ENCODE data around the gene KIAA1217.
"Not testable (repeated sequence)": the region's sequence is repeated elsewhere in the genome, so short reads cannot be mapped to it uniquely, and the experiment has no call there.

The KIAA1217 gene

DNA sequence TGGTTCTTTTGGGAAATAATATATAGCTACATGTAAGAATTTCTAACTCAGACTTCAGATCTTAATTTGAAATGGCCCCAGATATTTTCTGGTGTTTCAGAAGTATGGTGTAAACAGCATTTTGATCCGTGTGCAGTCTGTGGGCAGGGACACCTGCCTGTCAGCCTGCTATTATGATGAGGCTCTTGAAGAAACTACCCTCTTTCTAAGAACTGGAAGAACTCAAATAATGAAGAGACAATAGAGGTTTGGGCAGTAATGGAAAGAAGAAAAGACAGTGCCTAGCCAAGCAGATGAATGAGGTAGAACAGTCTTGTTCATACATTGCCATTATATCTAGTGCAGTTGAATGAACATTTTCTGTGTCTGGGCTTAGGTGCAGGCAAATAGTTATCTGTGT lies 258.2 kb downstream of the KIAA1217 start:
- in situ Hi-C loops (cut with MboI; ENCODE audit: low pct_unique_long_range_greater_than_20kb, low sequenced_read_pairs): no loop called here
- DNase-seq: no peak

DNA sequence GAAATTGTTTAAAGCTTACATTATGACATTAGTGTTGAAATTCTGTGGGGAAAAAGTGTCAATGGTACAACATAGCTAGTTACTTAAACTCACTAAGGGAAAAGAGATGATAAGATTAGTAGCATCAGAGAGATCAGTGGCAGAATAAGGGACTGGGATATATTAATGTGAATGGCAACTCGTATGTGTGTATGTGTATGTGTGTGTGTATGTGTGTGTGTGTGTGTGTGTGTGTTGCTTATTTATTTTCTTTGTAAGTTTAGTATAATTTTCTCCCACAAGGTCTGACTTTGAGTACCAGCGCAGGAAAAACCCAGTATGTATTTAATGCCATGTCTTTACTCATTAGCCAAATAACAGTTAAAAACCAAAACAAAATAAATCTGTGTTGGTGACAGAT lies 258.7 kb downstream of the KIAA1217 start:
- in situ Hi-C loops (cut with MboI; ENCODE audit: low pct_unique_long_range_greater_than_20kb, low sequenced_read_pairs): no loop called here
- no peak for DNase-seq

DNA sequence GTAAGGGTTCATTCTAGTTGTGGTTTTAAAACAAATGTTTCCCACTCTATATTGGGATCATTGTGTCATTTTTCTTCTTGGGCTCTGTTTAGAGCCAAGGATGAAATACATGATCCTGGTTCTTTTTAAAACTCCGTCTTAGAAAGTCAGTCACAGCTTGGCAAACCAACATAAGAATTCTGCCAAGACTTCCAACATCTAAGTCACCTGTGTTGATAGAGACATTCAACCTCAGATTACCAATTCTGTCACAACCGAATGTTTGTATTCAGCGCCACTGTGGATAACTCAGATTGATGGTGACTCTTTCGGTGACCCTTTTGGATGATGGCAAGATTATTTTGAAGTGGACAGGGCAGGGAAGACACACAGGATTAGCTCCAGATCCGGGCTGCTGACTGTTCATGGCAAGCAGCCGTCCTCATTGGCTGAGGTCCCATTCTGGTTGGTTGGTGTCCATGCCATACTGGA lies 259.4 kb downstream of the KIAA1217 start:
- in situ Hi-C loops (cut with MboI; ENCODE audit: low pct_unique_long_range_greater_than_20kb, low sequenced_read_pairs): no loop called here
- no peak for DNase-seq

DNA sequence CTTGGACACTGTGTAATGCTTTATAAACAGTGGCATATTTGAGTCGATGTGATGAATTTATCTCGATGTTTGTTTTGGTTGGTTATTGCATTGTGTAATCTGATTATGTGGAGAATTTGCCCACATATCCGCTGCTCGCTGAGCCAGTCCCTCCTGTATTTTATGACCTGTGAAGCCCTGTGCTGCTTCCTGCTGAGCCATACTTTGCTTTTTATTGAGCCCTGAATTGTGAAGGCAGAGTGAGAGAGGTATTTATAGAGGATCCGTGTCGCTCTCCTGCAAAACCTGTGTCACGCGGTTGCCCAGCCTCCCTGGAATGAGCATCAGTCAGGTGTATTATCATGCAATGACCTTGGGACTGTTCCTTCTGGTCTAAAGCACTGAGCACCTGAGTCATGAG lies 261.1 kb downstream of the KIAA1217 start:
- no peak for DNase-seq
- in situ Hi-C loops (cut with MboI; ENCODE audit: low pct_unique_long_range_greater_than_20kb, low sequenced_read_pairs): no loop called here

DNA sequence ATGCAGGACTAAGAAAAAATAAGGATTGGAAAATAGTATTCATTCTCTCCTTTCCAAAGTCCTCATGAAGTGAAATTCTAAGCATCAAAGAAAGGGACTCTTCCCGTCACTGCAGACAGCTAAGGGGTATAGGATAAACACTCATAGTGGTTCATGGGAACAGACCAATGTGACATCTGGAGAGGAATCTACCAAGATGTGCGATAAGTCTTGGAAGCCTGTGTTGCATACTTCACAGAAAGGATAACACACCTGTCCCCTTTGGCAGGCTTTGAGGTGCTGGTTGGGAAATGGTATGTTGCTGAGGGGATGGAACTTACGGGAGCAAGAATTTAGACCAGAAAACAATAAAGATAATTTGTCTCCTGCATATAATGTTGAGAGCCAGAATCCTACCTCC lies 266.7 kb downstream of the KIAA1217 start:
- in situ Hi-C loops (cut with MboI; ENCODE audit: low pct_unique_long_range_greater_than_20kb, low sequenced_read_pairs): no loop called here

DNA sequence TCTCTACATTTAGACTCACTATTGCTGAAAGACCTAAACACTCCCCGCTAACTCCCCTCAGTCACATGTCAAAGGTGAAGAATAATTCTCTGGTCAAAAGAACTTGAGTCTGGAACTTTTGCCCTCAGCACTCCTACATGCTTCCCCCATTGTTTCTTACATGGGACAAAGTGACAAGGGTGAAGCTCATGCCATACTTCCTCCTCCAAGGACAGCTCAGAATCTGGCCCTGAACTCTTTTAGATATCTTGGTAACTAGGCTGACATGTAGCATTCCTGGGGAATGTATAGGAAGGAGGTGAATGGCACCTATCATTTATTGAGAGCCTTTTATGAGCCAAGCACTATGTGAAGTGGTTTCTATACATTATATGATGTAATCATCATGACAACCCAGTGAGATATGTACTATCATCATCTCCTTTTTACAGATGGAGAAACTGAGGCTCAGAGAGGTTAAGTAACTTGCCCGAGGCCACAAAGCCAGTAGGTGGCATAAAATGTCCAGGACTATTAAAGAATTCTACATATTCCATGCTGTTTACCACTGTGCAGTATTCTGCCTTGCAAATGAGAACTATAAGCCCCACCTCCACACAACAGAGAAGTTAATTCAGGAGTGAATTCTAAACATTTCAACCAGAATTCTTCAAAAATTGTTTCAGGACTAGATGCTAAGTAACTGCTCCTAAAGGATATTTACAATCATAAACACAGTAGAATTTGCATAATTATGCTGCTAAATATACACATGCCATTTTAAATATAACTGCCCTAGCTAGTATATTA lies 268.2 kb downstream of the KIAA1217 start:
- no peak for DNase-seq
- in situ Hi-C loops (cut with MboI; ENCODE audit: low pct_unique_long_range_greater_than_20kb, low sequenced_read_pairs): no loop called here

More for the DNA sequence above, 266.7 kb downstream of the KIAA1217 start:
- DNase-seq: no peak

DNA sequence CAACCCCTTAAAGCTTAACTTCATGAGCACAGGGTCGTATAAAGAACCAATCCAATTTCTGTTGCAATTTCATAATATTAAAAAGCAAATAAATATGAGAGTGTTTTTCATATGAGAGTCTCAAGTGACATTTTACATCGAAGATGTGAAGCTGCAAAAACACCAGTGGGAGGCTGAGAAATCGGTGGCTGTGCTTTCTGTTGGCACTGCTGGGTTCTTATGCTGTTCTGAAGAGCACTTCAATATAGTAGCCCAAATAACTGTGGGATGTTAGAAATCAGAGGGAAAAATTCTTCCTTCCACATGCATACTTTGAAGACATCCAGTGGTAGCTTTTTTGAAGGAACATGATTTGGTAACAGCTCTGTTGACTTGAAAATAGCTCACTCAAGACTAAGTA lies 269.0 kb downstream of the KIAA1217 start:
- DNase-seq: no peak
- in situ Hi-C loops (cut with MboI; ENCODE audit: low pct_unique_long_range_greater_than_20kb, low sequenced_read_pairs): no loop called here

DNA sequence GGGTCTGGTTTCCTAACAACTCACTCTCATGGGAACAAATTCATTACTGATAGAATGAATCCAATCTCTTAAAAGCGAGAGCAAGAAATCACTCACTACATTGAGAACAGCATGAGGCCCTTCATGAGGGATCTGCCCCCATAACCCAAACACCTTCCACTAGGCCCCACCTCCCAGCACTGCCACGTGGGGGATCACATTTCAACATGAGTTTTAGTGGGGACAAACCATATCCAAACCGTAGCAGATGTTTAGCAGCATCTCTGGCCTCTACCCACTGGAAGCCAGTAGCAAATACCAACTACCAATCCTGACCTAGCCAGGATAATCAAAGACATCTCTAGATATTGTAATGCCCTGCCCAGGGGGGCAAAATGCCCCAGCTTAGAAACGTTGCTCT lies 270.9 kb downstream of the KIAA1217 start:
- DNase-seq: no peak
- in situ Hi-C loops (cut with MboI; ENCODE audit: low pct_unique_long_range_greater_than_20kb, low sequenced_read_pairs): no loop called here

DNA sequence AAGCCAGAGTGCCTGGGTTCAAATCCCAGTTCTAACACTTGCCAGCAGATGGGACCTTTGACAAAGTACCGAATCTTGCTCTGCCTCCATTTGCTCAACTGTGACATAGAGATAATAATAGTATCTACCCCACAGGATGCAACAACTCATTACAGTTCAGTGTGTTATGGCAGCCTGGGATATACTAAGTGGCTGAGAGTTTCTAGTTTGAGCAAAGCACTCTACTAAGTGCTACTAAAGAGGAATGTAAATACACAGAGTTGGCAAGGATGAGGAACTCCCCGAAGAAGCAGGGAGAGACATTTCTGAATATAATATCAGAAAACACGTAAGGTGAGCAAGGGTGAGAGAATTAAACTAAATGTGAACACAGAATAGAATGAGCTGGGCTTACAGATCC lies 271.5 kb downstream of the KIAA1217 start:
- in situ Hi-C loops (cut with MboI; ENCODE audit: low pct_unique_long_range_greater_than_20kb, low sequenced_read_pairs): no loop called here
- no peak for DNase-seq

DNA sequence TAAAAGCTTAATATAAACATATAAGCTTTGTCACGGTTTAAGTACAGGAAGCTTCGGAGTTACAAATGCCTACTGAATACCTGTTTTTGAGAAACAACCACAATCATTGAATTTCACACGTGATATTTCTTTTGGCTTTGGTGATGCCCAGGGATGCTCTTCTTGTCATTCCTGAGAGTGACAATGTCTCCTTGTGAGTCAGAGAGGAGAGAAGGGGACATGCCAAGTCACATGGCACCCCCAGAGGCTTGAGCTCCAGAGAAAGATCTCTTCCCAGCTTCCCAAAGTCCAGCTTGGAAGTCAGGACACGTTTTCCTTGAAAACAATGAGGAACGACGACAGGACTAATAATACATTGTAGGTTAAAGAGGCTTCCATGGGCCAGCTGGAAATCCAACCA lies 272.3 kb downstream of the KIAA1217 start:
- in situ Hi-C loops (cut with MboI; ENCODE audit: low pct_unique_long_range_greater_than_20kb, low sequenced_read_pairs): no loop called here
- no peak for DNase-seq

DNA sequence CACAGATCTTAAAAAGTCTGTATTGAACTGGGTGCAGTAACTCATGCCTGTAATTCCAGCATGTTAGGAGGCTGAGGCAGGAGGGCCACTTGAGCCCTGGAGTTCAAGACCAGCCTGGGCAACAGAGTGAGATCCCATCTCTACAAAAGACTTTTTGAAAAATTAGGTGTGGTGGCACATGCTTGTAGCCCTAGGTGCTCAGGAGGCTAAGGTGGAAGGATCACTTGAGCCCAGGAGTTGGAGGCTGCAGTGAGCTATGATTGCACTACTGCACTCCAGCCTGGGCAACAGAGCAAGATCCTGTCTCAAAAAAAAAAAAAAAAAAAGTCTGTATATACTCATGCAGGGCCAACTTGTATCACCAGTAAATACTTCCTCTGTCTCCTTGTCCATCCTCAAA lies 273.8 kb downstream of the KIAA1217 start:
- DNase-seq; in situ Hi-C loops (cut with MboI; ENCODE audit: low pct_unique_long_range_greater_than_20kb, low sequenced_read_pairs): not testable (repeated sequence)

DNA sequence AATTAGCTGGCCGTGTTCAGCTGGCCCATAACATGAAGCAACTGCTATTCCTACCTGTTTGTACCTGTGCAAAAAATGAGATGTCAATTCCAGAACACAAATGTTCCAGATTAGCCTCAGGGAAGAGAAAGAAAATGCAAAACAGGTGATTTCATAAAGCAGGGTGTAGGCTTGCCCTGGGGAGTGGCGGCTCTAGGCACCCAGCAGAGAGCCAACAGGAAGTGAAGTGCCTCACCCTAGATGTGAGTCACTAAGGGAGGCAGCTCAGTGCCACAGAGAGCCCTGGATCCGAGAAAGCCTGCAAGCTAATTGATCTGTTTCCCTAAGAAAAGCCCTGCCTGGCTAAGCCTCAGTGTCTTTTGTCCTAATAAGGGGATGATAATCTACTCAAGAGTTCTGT lies 274.8 kb downstream of the KIAA1217 start:
- in situ Hi-C loops (cut with MboI; ENCODE audit: low pct_unique_long_range_greater_than_20kb, low sequenced_read_pairs): no loop called here
- DNase-seq: no peak

DNA sequence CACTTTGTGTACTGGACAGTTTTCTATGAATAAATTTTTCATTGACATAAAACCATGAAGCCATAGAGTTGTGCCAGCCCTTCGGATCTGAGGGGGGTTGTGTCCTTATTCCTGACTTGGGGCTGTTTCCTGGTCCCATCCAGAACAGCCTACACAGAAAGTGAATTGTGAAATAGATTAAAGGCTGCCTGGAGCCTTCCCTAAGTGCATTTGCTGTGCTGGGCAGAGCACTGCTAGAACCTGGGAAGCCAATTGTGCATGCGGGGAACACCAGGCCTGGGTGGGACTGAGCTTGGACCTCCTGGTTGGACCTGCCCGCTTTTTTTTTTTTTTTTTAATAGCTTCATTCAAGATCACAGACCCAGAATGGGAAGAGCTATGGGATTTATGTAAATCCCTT lies 275.8 kb downstream of the KIAA1217 start:
- no peak for DNase-seq
- in situ Hi-C loops (cut with MboI; ENCODE audit: low pct_unique_long_range_greater_than_20kb, low sequenced_read_pairs): no loop called here

DNA sequence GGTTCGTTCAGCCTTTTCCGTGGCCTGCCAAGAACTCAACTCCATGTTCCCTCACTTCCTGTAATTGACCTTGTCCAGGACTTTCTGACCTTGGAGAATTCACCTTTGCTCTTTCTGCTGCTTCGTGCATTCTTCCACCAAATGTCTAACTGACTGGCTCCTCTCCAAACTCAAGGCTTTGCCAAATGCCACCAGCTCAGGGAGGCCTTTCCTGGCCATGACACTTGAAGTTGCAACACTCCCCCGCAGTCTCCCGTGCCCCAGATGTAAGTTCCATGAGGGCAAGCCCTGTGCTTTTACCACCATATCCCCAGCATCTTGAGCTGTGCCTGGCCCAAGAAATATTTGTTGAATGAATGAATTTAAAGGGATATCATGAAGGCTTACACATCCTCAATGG lies 276.4 kb downstream of the KIAA1217 start:
- in situ Hi-C loops (cut with MboI; ENCODE audit: low pct_unique_long_range_greater_than_20kb, low sequenced_read_pairs): no loop called here
- DNase-seq: no peak

DNA sequence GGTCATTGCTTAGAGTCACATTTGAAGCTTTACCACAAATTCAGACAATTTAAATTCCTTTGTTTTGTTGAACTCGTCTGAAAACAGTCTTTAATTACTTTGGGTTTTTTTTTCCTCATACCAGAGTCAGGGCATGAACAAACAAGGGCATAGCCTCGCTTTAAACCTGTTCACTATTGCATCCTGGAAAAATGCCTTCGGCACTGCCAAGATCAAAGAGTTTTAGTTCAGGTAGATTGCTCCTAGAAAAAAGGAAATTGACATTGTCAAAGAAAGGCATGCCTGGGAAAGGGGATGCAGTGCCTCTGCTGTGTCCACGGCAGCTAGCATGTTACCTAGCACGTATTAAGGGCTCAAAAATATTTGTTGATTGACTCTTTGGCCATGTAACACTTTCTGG lies 279.7 kb downstream of the KIAA1217 start:
- DNase-seq: no peak
- in situ Hi-C loops (cut with MboI; ENCODE audit: low pct_unique_long_range_greater_than_20kb, low sequenced_read_pairs): no loop called here

DNA sequence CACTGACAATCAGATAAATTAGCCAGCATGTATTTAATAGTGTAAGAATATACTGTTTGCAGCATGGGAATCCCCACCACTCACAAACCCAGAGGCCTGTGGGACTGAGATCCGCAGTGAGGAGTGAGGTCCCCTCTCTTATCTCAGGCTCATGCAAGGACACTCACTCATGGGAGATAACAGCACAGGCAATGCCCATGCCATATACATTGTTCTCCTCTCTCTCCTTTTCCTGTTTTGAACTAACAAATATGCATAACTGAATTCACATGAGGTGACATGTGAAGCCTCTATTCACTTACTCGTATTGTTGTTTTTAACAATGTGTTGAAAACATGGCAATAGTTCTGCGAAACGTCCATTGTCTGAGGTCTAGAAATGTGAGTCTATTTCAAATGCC lies 284.2 kb downstream of the KIAA1217 start:
- in situ Hi-C loops (cut with MboI; ENCODE audit: low pct_unique_long_range_greater_than_20kb, low sequenced_read_pairs): no loop called here
- no peak for DNase-seq

DNA sequence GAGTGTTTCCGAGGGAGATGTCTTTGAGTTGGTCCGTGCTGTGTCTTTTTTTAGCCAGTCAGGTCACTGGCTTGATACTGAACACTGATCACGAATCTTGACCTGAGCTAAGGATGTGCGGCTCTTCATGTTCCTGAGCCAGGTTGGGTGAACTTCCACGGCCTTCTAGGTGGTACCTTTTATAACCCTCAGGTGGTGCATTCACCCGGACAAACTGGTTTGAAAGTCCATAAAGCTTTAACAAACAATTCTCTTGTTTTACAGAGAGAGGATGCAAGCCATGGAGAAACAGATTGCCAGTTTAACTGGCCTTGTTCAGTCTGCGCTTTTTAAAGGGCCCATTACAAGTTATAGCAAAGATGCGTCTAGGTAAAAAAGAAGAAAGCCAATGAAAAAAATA lies 285.3 kb downstream of the KIAA1217 start:
- DNase-seq: no peak
- in situ Hi-C loops (cut with MboI; ENCODE audit: low pct_unique_long_range_greater_than_20kb, low sequenced_read_pairs): no loop called here

DNA sequence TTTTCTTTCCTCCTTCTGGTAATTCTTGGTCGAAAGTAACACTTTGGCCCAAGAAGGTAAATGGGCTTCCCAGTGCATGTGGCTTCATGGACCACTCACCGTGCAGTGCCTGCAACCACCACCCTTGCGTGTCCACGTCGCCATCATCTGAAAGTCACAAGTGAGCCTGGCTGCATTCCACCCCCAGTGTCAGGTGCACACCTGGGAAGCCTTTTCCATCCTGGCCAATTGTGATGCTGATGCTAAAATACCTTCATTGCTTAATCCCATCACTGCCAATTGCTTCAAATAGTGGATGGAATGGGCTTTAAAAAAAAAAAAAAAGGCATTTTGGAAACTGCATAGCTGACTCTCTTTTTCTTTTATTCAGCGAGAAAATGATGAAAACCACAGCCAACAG lies 285.8 kb downstream of the KIAA1217 start:
- in situ Hi-C loops (cut with MboI; ENCODE audit: low pct_unique_long_range_greater_than_20kb, low sequenced_read_pairs): no loop called here
- DNase-seq: no peak

DNA sequence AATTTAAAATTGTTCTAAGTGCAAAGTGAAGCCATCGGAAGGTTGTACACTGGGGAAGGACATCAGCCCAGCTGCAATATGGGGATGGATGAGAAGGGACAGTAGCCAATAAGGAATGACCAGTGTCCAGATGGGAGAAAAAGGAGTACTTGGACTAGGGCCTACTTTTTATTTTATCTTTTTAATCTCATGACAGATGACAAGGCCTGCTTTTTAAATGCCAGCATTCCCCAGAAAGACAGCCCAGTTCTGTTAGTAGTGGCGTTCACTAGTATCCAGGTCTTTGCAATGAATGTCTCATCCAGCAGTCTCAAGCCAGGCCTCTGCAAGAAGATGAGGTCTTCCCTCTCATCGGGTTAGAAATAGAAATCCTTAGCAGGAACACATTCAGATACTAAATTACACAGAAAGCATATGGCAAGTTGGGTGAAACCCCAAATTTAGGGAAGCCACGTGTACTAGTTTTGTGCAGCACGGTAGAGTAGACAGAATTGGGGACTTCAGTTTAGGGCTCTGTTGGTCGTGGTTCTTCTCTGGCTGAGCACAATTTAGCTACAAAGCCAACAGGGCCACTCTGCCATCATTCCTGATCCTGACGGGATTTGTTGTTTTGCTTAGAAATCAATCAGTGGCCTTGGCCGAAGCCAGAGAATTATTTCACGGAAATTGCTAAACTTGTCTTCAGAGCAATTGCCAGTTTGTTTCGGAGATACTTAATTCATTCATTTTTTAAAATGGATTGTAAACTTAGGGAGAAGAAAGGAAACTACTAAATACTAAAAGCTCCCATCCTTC lies 286.9 kb downstream of the KIAA1217 start:
- no peak for DNase-seq
- in situ Hi-C loops (cut with MboI; ENCODE audit: low pct_unique_long_range_greater_than_20kb, low sequenced_read_pairs): no loop called here

DNA sequence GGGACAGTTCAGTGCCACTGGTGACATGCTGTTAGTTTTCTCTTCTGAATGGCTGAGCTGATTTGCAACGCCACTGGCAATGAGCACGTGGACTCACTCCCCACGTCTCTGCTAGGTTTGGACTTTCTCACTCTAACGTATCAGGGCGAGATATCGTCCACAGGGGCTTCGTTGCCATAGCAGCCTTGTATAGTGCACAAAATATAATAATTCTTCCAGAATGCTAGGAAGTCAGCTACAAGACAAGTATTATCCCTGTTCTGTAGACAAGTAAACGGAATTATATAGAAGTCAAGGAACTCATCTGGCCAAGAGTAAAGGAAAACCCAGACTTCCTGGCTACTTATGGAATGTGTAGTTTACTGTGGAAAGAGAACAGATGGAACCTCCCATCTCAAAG lies 288.0 kb downstream of the KIAA1217 start:
- no peak for DNase-seq
- in situ Hi-C loops (cut with MboI; ENCODE audit: low pct_unique_long_range_greater_than_20kb, low sequenced_read_pairs): no loop called here

Data from KBM-7 (cell line).